Mesenchymal stem cell (in vitro differentiated cells and primary cell): ENCODE measurements around the gene MYO18B.

Source experiments
- DNase-seq: peaks from one replicate; pipeline ENCODE4 v3.0.0-alpha.2; 2013
- H2AFZ ChIP-seq: one replicate; pipeline ENCODE4 v1.6.1; 2013; ENCODE audit warnings: low read depth, mild to moderate bottlenecking, control low read depth, inconsistent platforms, low read length, moderate library complexity
- H2AK5ac ChIP-seq: 2 replicates; pipeline ENCODE4 v1.6.1; 2013; ENCODE audit warnings: low read length, moderate library complexity, mild to moderate bottlenecking, inconsistent platforms; ENCODE audit not compliant: severe bottlenecking
- H2BK120ac ChIP-seq: one replicate; pipeline ENCODE4 v1.6.1; 2013; ENCODE audit warnings: low read depth, mild to moderate bottlenecking, inconsistent platforms, low read length, moderate library complexity
- H2BK12ac ChIP-seq, 2 experiments: one replicate each; pipeline ENCODE4 v1.6.1; 2013; ENCODE audit warnings: inconsistent platforms in 2 of 2, low read length in 2 of 2, mild to moderate bottlenecking in 2 of 2, moderate library complexity in 2 of 2, control low read depth in 1 of 2
- H2BK15ac ChIP-seq: one replicate; pipeline ENCODE4 v1.6.1; 2013; ENCODE audit warnings: mild to moderate bottlenecking, low read depth, inconsistent platforms; ENCODE audit not compliant: poor library complexity, severe bottlenecking
- H2BK5ac ChIP-seq: 2 replicates; pipeline ENCODE4 v1.6.1; 2013; ENCODE audit warnings: low read depth, mild to moderate bottlenecking, low read length, control low read depth, inconsistent platforms; ENCODE audit not compliant: poor library complexity, severe bottlenecking
- H3K14ac ChIP-seq, 2 experiments: one replicate each; pipeline ENCODE4 v1.6.1; 2013; ENCODE audit warnings: inconsistent platforms in 2 of 2, low read length in 2 of 2, control low read depth in 1 of 2, mild to moderate bottlenecking in 1 of 2, moderate library complexity in 1 of 2
- H3K18ac ChIP-seq, 2 experiments: one replicate each; pipeline ENCODE4 v1.6.1; 2013; ENCODE audit warnings: inconsistent platforms in 2 of 2, low read length in 2 of 2, control low read depth in 1 of 2, low read depth in 1 of 2, mild to moderate bottlenecking in 1 of 2
- H3K23ac ChIP-seq, 2 experiments: one replicate each; pipeline ENCODE4 v1.6.1; 2013; ENCODE audit warnings: inconsistent platforms in 2 of 2, low read length in 2 of 2, mild to moderate bottlenecking in 2 of 2, moderate library complexity in 2 of 2, control low read depth in 1 of 2
- H3K27ac ChIP-seq: 2 replicates; pipeline ENCODE4 v1.5.1; 2013; ENCODE audit warnings: mild to moderate bottlenecking, moderate library complexity, low read length, control low read depth, inconsistent platforms; ENCODE audit not compliant: poor library complexity, severe bottlenecking
- H3K27me3 ChIP-seq, 2 experiments: 2 replicates each; pipeline versions ENCODE4 v1.6.1 to v1.7.0; 2013; ENCODE audit warnings: low read length in 2 of 2, mild to moderate bottlenecking in 2 of 2, moderate library complexity in 2 of 2, control low read depth in 1 of 2, inconsistent platforms in 1 of 2; ENCODE audit not compliant: control insufficient read depth in 1 of 2, insufficient read depth in 1 of 2
- H3K36me3 ChIP-seq, 2 experiments: 2 replicates each; pipeline versions ENCODE4 v1.6.1 to v1.7.0; 2013; ENCODE audit warnings: low read length in 2 of 2, control low read depth in 1 of 2, inconsistent platforms in 1 of 2, low read depth in 1 of 2, mild to moderate bottlenecking in 1 of 2; ENCODE audit not compliant: insufficient read depth in 2 of 2, control insufficient read depth in 1 of 2
- H3K4ac ChIP-seq, 2 experiments: one replicate each; pipeline ENCODE4 v1.6.1; 2013; ENCODE audit warnings: inconsistent platforms in 2 of 2, low read length in 2 of 2, mild to moderate bottlenecking in 2 of 2, moderate library complexity in 2 of 2, control low read depth in 1 of 2, low read depth in 1 of 2
- H3K4me1 ChIP-seq: 2 replicates; pipeline ENCODE4 v1.6.1; 2013; ENCODE audit warnings: low read depth, low read length, control low read depth; ENCODE audit not compliant: control insufficient read depth, insufficient read depth
- H3K4me2 ChIP-seq: 2 replicates; pipeline ENCODE4 v1.6.1; 2013; ENCODE audit warnings: low read length, mild to moderate bottlenecking, inconsistent platforms; ENCODE audit not compliant: poor library complexity, severe bottlenecking
- H3K4me3 ChIP-seq, 2 experiments: 2 replicates each; pipeline versions ENCODE4 v1.5.1 to v1.7.0; 2013; ENCODE audit warnings: low read length in 2 of 2, mild to moderate bottlenecking in 2 of 2, control low read depth in 1 of 2, low read depth in 1 of 2; ENCODE audit not compliant: insufficient read depth in 1 of 2
- H3K79me1 ChIP-seq: replicated peaks from 2 replicates; pipeline ENCODE4 v1.6.1; 2013; ENCODE audit warnings: mild to moderate bottlenecking, control low read depth, low read length, inconsistent platforms; ENCODE audit not compliant: poor library complexity, severe bottlenecking
- H3K9ac ChIP-seq: 2 replicates; pipeline ENCODE4 v1.7.0; 2013; ENCODE audit warnings: mild to moderate bottlenecking, low read length, moderate library complexity
- H3K9me3 ChIP-seq: 2 replicates; pipeline ENCODE4 v1.7.0; 2013; ENCODE audit warnings: mild to moderate bottlenecking, low read length; ENCODE audit not compliant: control insufficient read depth
- H4K8ac ChIP-seq: one replicate; pipeline ENCODE4 v1.6.1; 2013; ENCODE audit warnings: inconsistent platforms, mild to moderate bottlenecking, low read length, moderate library complexity
- H4K91ac ChIP-seq: one replicate; pipeline ENCODE4 v1.6.1; 2013; ENCODE audit warnings: mild to moderate bottlenecking, low read length, inconsistent platforms
- WGBS: methylation state at CpG from one replicate; pipeline ENCODE4 v1.1.7; 2013; ENCODE audit warnings: mixed read lengths; 5-methylcytosine and 5-hydroxymethylcytosine counted together

The MYO18B gene

DNA sequence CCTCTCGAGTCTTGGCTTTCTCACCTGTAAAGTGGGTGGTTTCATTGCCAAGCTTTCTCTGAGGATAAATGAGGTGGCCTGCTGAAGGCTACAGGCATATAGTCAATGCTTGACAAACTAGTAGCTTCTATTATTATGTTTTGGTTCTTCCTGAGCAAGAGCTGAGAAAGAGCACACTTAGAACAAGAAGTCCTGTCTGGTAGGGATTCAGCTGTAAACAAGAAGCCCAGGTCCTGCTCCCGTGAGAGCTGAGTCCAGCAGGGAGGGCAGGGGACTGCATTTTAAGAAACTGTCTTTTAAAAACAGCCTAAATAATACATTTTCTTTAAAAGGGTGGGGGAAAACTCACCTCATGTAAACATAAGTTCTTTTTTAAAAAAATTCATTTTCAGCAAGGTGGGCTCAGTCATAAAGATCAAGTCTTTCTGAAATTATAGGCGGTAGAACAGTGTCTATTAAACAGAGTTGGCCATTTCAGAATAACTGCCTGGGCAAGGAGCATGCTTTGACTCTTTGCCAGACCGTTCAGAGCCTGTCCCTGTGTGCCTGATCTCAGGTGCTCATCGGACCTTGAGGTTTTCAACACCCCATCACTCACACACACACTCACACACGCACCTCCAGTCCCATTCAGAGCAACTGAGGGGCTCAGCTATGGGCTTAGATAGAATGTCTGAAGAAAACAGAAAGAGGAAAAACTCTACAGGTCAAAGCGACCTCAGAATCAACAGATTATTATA lies 29.2 kb upstream of the MYO18B start:
- no peak overlapping the region for H3K14ac ChIP-seq
- 96% methylated on average over 5 of the region's 7 CpGs for WGBS
- H4K8ac ChIP-seq, result no peak overlapping the region
- H3K27me3 ChIP-seq, result no peaks in the 10 kb centered on the region
- H3K9me3 ChIP-seq, result no peaks in the 10 kb centered on the region
- no peak overlapping the region for H2BK12ac ChIP-seq
- H3K4me3 ChIP-seq, result no peak overlapping the region
- no peak overlapping the region for H4K91ac ChIP-seq
- no peak overlapping the region for H3K27ac ChIP-seq
- H3K18ac ChIP-seq, result no peak overlapping the region
- no peak overlapping the region for H3K4me2 ChIP-seq
- no peaks in the 10 kb centered on the region for H3K79me1 ChIP-seq
- no peak overlapping the region for H2AK5ac ChIP-seq
- DNase-seq, result no peak
- no peak overlapping the region for H2BK15ac ChIP-seq
- H2AFZ ChIP-seq, result no peak overlapping the region
- no peak overlapping the region for H2BK120ac ChIP-seq
- peaks cover 1% of the 10 kb centered on the region for H3K4me1 ChIP-seq
- H3K4ac ChIP-seq, result no peak overlapping the region
- no peak overlapping the region for H2BK5ac ChIP-seq
- H3K9ac ChIP-seq, result no peak overlapping the region
- H3K23ac ChIP-seq, result no peak overlapping the region
- peaks cover 0 to 5% of the 10 kb centered on the region in 2 experiments for H3K36me3 ChIP-seq

DNA sequence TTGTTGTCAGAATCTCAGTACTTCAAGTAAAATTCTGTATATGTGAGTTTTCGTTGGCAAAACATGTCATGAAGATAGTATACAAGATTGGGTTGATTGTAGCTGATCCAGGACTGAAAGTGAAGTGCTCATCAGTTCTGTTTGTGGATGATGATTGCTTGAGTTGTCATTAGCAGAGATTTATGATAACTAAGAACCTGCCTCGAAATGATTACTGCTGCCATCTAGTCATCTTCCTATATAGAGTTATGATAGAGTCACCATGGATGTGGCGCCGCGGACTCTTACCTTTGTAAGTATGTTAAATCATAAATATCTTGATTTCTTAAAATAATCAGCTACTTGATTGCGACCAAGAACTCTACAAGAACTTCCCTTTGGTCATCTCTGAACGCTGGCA lies 27.9 kb upstream of the MYO18B start:
- no peak overlapping the region for H4K91ac ChIP-seq
- no peak overlapping the region for H2BK15ac ChIP-seq
- no peak overlapping the region for H3K27ac ChIP-seq
- no peak overlapping the region for H2BK120ac ChIP-seq
- H3K27me3 ChIP-seq, result no peaks in the 10 kb centered on the region
- H3K9me3 ChIP-seq, result no peaks in the 10 kb centered on the region
- no peak overlapping the region for H3K14ac ChIP-seq
- H2AFZ ChIP-seq, result no peak overlapping the region
- H3K4ac ChIP-seq, result no peak overlapping the region
- no peak overlapping the region for H3K4me2 ChIP-seq
- no peak overlapping the region for H2BK12ac ChIP-seq
- H2AK5ac ChIP-seq, result no peak overlapping the region
- no peak overlapping the region for H3K23ac ChIP-seq
- no peak for DNase-seq
- H2BK5ac ChIP-seq, result no peak overlapping the region
- no peaks in the 10 kb centered on the region for H3K79me1 ChIP-seq
- H3K9ac ChIP-seq, result no peak overlapping the region
- no peaks in the 10 kb centered on the region for H3K4me1 ChIP-seq
- H4K8ac ChIP-seq, result no peak overlapping the region
- H3K36me3 ChIP-seq, result peaks cover 0 to 5% of the 10 kb centered on the region in 2 experiments
- 96% methylated on average over 3 of the region's 7 CpGs for WGBS
- H3K18ac ChIP-seq, result no peak overlapping the region
- H3K4me3 ChIP-seq, result no peak overlapping the region

DNA sequence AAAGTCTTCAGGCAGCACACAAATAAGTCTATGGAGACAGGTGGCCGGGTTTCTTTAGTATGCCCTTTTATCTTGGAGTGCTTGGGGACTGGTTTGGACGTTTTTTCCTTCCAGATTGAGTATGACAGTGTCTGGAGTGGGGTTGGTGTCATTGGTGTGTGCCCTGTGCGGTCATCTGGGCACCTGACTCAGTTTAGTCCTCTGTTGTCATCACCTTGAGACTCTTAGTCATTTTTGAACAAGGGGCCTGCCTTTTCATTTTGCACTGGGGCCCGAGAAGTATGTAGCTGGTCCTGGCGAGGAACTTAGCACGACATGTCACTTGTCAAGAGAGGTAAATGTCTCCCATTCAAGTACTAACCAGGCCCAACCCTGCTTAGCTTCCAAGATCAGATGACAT lies 27.2 kb upstream of the MYO18B start:
- no peak overlapping the region for H3K4me2 ChIP-seq
- H3K9me3 ChIP-seq, result no peaks in the 10 kb centered on the region
- H3K79me1 ChIP-seq, result no peaks in the 10 kb centered on the region
- H3K9ac ChIP-seq, result no peak overlapping the region
- H3K14ac ChIP-seq, result no peak overlapping the region
- no peak overlapping the region for H4K91ac ChIP-seq
- H3K27me3 ChIP-seq, result no peaks in the 10 kb centered on the region
- no peak overlapping the region for H3K4me3 ChIP-seq
- no peak overlapping the region for H2AK5ac ChIP-seq
- no peak overlapping the region for H3K23ac ChIP-seq
- H4K8ac ChIP-seq, result no peak overlapping the region
- 81% methylated on average over 6 of the region's 6 CpGs for WGBS
- H3K27ac ChIP-seq, result no peak overlapping the region
- DNase-seq, result no peak
- no peaks in the 10 kb centered on the region for H3K4me1 ChIP-seq
- no peak overlapping the region for H2BK120ac ChIP-seq
- no peak overlapping the region for H2BK15ac ChIP-seq
- peaks cover 0 to 5% of the 10 kb centered on the region in 2 experiments for H3K36me3 ChIP-seq
- H2BK12ac ChIP-seq, result no peak overlapping the region
- no peak overlapping the region for H3K4ac ChIP-seq
- H2AFZ ChIP-seq, result no peak overlapping the region
- H2BK5ac ChIP-seq, result no peak overlapping the region
- no peak overlapping the region for H3K18ac ChIP-seq

DNA sequence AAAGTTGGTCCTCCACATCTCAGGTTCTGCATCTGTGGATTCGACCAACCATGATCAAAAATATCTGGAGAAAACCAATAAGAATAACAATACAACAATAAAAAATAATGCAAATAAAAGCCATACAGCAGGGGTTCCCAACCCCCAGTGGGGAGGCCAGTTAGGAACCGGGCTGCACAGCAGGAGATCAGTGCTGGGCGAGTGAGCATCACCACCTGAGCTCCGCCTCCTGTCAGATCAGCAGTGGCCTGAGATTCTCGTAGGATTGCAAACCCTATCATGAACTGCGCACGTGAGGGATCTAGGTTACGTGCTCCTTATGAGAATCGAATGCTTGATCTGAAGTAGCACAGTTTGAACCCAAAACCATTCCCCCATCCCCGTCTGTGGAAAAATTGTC lies 25.4 kb upstream of the MYO18B start:
- H3K4me2 ChIP-seq, result no peak overlapping the region
- H4K8ac ChIP-seq, result no peak overlapping the region
- H3K27me3 ChIP-seq, result no peaks in the 10 kb centered on the region
- H3K14ac ChIP-seq, result no peak overlapping the region
- no peak overlapping the region for H2BK15ac ChIP-seq
- H2AFZ ChIP-seq, result no peak overlapping the region
- H3K23ac ChIP-seq, result no peak overlapping the region
- WGBS, result 82% methylated on average over 10 of the region's 10 CpGs
- H2BK120ac ChIP-seq, result no peak overlapping the region
- no peaks in the 10 kb centered on the region for H3K4me1 ChIP-seq
- no peaks in the 10 kb centered on the region for H3K9me3 ChIP-seq
- no peak overlapping the region for H3K27ac ChIP-seq
- H2AK5ac ChIP-seq, result no peak overlapping the region
- no peak overlapping the region for H3K4me3 ChIP-seq
- no peak overlapping the region for H3K9ac ChIP-seq
- peaks cover 0 to 5% of the 10 kb centered on the region in 2 experiments for H3K36me3 ChIP-seq
- no peaks in the 10 kb centered on the region for H3K79me1 ChIP-seq
- no peak overlapping the region for H2BK5ac ChIP-seq
- DNase-seq, result no peak
- H4K91ac ChIP-seq, result no peak overlapping the region
- H2BK12ac ChIP-seq, result no peak overlapping the region
- H3K4ac ChIP-seq, result no peak overlapping the region
- no peak overlapping the region for H3K18ac ChIP-seq
